Glomerular endothelial cell (primary cell): ENCODE results near the gene STAM2. TPM values are rescaled to one million over a fixed set of nuclear protein-coding genes. Genes with fewer than 3 reads are reported as not detected.
"Not testable (repeated sequence)": the region's sequence is repeated elsewhere in the genome, so short reads cannot be mapped to it uniquely, and the experiment has no call there.

ENCODE experiments used
- DNase-seq: peaks from one replicate; pipeline ENCODE4 v3.0.0-alpha.2; 2011; ENCODE audit warnings: low read depth, low spot score; ENCODE audit errors: extremely low read depth
- total RNA-seq: library from RNA; depleted of rRNA; stranded (reverse); fragments of >200 nt; gene quantifications from 2 replicates; pipeline ENCODE4 v1.2.3, GENCODE V29; 2015

Gene STAM2
- total RNA-seq, 1 donor from 2014 or later, result 23.3 TPM

GRCh38 chr2:152173831-152174230 lies 1.7 kb downstream of the STAM2 start:
- DNase-seq, result no peak

- DNase-seq, result not testable (repeated sequence)
Measured at GRCh38 chr2:152172201-152172785, 3.3 kb downstream of the STAM2 start.

- DNase-seq, result no peak
Measured at GRCh38 chr2:152171718-152172117, 3.8 kb downstream of the STAM2 start.

- not testable (repeated sequence) for DNase-seq
Measured at GRCh38 chr2:152169158-152169557, 6.4 kb downstream of the STAM2 start.

GRCh38 chr2:152167470-152167869 lies 8.1 kb downstream of the STAM2 start:
- not testable (repeated sequence) for DNase-seq

- no peak for DNase-seq
Measured at GRCh38 chr2:152167065-152167464, 8.5 kb downstream of the STAM2 start.

GRCh38 chr2:152166633-152167032 lies 8.9 kb downstream of the STAM2 start:
- no peak for DNase-seq

- no peak for DNase-seq
Measured at GRCh38 chr2:152165780-152166179, 9.8 kb downstream of the STAM2 start.

GRCh38 chr2:152165306-152165705 lies 10.3 kb downstream of the STAM2 start:
- no peak for DNase-seq

GRCh38 chr2:152163669-152164068 lies 11.9 kb downstream of the STAM2 start:
- not testable (repeated sequence) for DNase-seq

GRCh38 chr2:152162141-152162540 lies 13.4 kb downstream of the STAM2 start:
- DNase-seq, result no peak

GRCh38 chr2:152161598-152161997 lies 14.0 kb downstream of the STAM2 start:
- no peak for DNase-seq

GRCh38 chr2:152160378-152160777 lies 15.2 kb downstream of the STAM2 start:
- not testable (repeated sequence) for DNase-seq

- no peak for DNase-seq
Measured at GRCh38 chr2:152157253-152157652, 18.3 kb downstream of the STAM2 start.

GRCh38 chr2:152155209-152155608 lies 20.4 kb downstream of the STAM2 start:
- DNase-seq, result no peak

GRCh38 chr2:152154462-152154861 lies 21.1 kb downstream of the STAM2 start:
- no peak for DNase-seq

- DNase-seq, result no peak
Measured at GRCh38 chr2:152134488-152135280, 40.9 kb downstream of the STAM2 start.

- no peak for DNase-seq
Measured at GRCh38 chr2:152132306-152132705, 43.3 kb downstream of the STAM2 start.

GRCh38 chr2:152127628-152128027 lies 47.9 kb downstream of the STAM2 start:
- no peak for DNase-seq

- DNase-seq, result no peak
Measured at GRCh38 chr2:152126664-152127063, 48.9 kb downstream of the STAM2 start.

GRCh38 chr2:152122161-152122560 lies 53.4 kb downstream of the STAM2 start:
- no peak for DNase-seq

GRCh38 chr2:152120430-152120829 lies 55.1 kb downstream of the STAM2 start:
- no peak for DNase-seq
